ENCODE results near the gene SMYD4.

DNA sequence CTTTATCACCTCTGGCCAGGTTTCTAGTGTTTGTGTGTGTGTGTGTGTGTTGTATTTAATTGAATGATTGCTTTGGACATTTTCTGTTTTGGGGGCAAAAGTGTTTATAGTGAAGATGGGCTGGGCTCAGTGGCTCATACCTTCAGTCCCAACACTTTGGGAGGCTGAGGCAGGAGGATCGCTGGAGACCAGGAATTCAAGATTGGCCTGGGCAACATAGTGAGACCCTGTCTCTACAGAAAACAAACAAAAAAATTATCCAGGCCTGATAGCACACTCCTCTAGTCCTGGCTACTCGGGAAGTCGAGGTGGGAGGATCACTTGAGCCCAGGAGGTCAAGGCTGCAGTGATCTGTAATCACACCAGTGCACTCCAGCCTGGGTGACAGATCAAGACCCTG is 37.6 kb upstream of the SMYD4 start:
- TF ChIP-seq, protein P1, sequence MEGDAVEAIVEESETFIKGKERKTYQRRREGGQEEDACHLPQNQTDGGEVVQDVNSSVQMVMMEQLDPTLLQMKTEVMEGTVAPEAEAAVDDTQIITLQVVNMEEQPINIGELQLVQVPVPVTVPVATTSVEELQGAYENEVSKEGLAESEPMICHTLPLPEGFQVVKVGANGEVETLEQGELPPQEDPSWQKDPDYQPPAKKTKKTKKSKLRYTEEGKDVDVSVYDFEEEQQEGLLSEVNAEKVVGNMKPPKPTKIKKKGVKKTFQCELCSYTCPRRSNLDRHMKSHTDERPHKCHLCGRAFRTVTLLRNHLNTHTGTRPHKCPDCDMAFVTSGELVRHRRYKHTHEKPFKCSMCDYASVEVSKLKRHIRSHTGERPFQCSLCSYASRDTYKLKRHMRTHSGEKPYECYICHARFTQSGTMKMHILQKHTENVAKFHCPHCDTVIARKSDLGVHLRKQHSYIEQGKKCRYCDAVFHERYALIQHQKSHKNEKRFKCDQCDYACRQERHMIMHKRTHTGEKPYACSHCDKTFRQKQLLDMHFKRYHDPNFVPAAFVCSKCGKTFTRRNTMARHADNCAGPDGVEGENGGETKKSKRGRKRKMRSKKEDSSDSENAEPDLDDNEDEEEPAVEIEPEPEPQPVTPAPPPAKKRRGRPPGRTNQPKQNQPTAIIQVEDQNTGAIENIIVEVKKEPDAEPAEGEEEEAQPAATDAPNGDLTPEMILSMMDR (IDR thresholded peaks at IDR 0.05; ENCODE audit: insufficient read depth, low read length): no peak
- TF ChIP-seq, protein P2, sequence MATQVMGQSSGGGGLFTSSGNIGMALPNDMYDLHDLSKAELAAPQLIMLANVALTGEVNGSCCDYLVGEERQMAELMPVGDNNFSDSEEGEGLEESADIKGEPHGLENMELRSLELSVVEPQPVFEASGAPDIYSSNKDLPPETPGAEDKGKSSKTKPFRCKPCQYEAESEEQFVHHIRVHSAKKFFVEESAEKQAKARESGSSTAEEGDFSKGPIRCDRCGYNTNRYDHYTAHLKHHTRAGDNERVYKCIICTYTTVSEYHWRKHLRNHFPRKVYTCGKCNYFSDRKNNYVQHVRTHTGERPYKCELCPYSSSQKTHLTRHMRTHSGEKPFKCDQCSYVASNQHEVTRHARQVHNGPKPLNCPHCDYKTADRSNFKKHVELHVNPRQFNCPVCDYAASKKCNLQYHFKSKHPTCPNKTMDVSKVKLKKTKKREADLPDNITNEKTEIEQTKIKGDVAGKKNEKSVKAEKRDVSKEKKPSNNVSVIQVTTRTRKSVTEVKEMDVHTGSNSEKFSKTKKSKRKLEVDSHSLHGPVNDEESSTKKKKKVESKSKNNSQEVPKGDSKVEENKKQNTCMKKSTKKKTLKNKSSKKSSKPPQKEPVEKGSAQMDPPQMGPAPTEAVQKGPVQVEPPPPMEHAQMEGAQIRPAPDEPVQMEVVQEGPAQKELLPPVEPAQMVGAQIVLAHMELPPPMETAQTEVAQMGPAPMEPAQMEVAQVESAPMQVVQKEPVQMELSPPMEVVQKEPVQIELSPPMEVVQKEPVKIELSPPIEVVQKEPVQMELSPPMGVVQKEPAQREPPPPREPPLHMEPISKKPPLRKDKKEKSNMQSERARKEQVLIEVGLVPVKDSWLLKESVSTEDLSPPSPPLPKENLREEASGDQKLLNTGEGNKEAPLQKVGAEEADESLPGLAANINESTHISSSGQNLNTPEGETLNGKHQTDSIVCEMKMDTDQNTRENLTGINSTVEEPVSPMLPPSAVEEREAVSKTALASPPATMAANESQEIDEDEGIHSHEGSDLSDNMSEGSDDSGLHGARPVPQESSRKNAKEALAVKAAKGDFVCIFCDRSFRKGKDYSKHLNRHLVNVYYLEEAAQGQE (IDR thresholded peaks at IDR 0.05; ENCODE audit: insufficient replicate concordance, low read depth): no peak
